H9 (cell line): ENCODE data around the gene LMOD3. TPM values are rescaled to one million over a fixed set of nuclear protein-coding genes. Genes with fewer than 3 reads are reported as not detected.

ENCODE experiments used
- DNase-seq: peaks from one replicate; pipeline ENCODE4 v3.0.0-alpha.2; 2017
- H2AFZ ChIP-seq: one replicate; pipeline ENCODE4 v1.6.1; 2013; ENCODE audit warnings: mild to moderate bottlenecking, low read length, control low read depth, moderate library complexity
- H2AK5ac ChIP-seq: 2 replicates; pipeline ENCODE4 v1.6.1; 2013; ENCODE audit warnings: low read length, control low read depth, mixed read lengths; ENCODE audit not compliant: insufficient read length
- H2BK120ac ChIP-seq: one replicate; pipeline ENCODE4 v1.6.1; 2013; ENCODE audit warnings: low read depth, mild to moderate bottlenecking, low read length, control low read depth, inconsistent platforms; ENCODE audit not compliant: poor library complexity, severe bottlenecking
- H2BK12ac ChIP-seq: 2 replicates; pipeline ENCODE4 v1.6.1; 2013; ENCODE audit warnings: low read length, control low read depth, mixed read lengths, low read depth; ENCODE audit not compliant: insufficient read length
- H2BK15ac ChIP-seq: 2 replicates; pipeline ENCODE4 v1.6.1; 2013; ENCODE audit warnings: low read depth, low read length, control low read depth
- H2BK20ac ChIP-seq: one replicate; pipeline ENCODE4 v1.6.1; 2013; ENCODE audit warnings: low read depth, mild to moderate bottlenecking, low read length, control low read depth, inconsistent platforms; ENCODE audit not compliant: poor library complexity, severe bottlenecking
- H2BK5ac ChIP-seq: 2 replicates; pipeline ENCODE4 v1.6.1; 2013; ENCODE audit warnings: low read length, control low read depth, mixed read lengths; ENCODE audit not compliant: insufficient read length
- H3K14ac ChIP-seq: 2 replicates; pipeline ENCODE4 v1.6.1; 2013; ENCODE audit warnings: low read length, control low read depth; ENCODE audit not compliant: insufficient read depth
- H3K18ac ChIP-seq: 2 replicates; pipeline ENCODE4 v1.6.1; 2013; ENCODE audit warnings: low read depth, mild to moderate bottlenecking, mixed read lengths, low read length, control low read depth; ENCODE audit not compliant: insufficient read length
- H3K23ac ChIP-seq: 2 replicates; pipeline ENCODE4 v1.6.1; 2013; ENCODE audit warnings: low read length, control low read depth, mixed read lengths, low read depth; ENCODE audit not compliant: insufficient read length
- H3K23me2 ChIP-seq: 2 replicates; pipeline ENCODE4 v1.6.1; 2013; ENCODE audit warnings: low read depth, mild to moderate bottlenecking, mixed read lengths, low read length, control low read depth; ENCODE audit not compliant: insufficient read length, poor library complexity, severe bottlenecking
- H3K27ac ChIP-seq: 2 replicates; pipeline ENCODE4 v1.5.1; 2013; ENCODE audit warnings: low read length, control low read depth, mixed read lengths, low read depth; ENCODE audit not compliant: insufficient read length
- H3K27me3 ChIP-seq: 2 replicates; pipeline ENCODE4 v1.6.1; 2013; ENCODE audit warnings: low read length, control low read depth, inconsistent platforms; ENCODE audit not compliant: insufficient read depth
- H3K4ac ChIP-seq: 2 replicates; pipeline ENCODE4 v1.6.1; 2013; ENCODE audit warnings: low read depth, mild to moderate bottlenecking, control low read depth, inconsistent platforms, low read length, moderate library complexity
- H3K4me1 ChIP-seq: 2 replicates; pipeline ENCODE4 v1.6.1; 2013; ENCODE audit warnings: low read length, control low read depth, inconsistent platforms; ENCODE audit not compliant: insufficient read depth
- H3K4me2 ChIP-seq: 2 replicates; pipeline ENCODE4 v1.6.1; 2013; ENCODE audit warnings: low read length, control low read depth, mixed read lengths; ENCODE audit not compliant: insufficient read length, insufficient read depth
- H3K56ac ChIP-seq: 2 replicates; pipeline ENCODE4 v1.6.1; 2013; ENCODE audit warnings: low read depth, mild to moderate bottlenecking, mixed read lengths, low read length, control low read depth; ENCODE audit not compliant: insufficient read length
- H3K79me1 ChIP-seq: 2 replicates; pipeline ENCODE4 v1.6.1; 2013; ENCODE audit warnings: low read depth, mild to moderate bottlenecking, moderate library complexity, low read length, control low read depth, inconsistent platforms; ENCODE audit not compliant: insufficient read depth, poor library complexity, severe bottlenecking
- H3K79me2 ChIP-seq: 2 replicates; pipeline ENCODE4 v1.6.1; 2013; ENCODE audit warnings: low read length, control low read depth, inconsistent platforms; ENCODE audit not compliant: insufficient read depth
- H3K9ac ChIP-seq: 2 replicates; pipeline ENCODE4 v1.6.1; 2013; ENCODE audit warnings: low read length, control low read depth, mixed read lengths; ENCODE audit not compliant: insufficient read length; ENCODE audit errors: extremely low read depth
- H3K9me3 ChIP-seq: one replicate; pipeline ENCODE4 v1.6.1; 2013; ENCODE audit warnings: low read depth, low read length, inconsistent platforms; ENCODE audit not compliant: control insufficient read depth
- H3T11ph ChIP-seq: one replicate; pipeline ENCODE4 v1.6.1; 2013; ENCODE audit warnings: mild to moderate bottlenecking, low read length, control low read depth, inconsistent platforms
- H4K20me1 ChIP-seq: one replicate; pipeline ENCODE4 v1.6.1; 2013; ENCODE audit not compliant: control insufficient read depth, insufficient read length, insufficient read depth
- H4K5ac ChIP-seq: 2 replicates; pipeline ENCODE4 v1.6.1; 2013; ENCODE audit warnings: low read depth, mild to moderate bottlenecking, mixed read lengths, low read length, control low read depth; ENCODE audit not compliant: insufficient read length
- H4K8ac ChIP-seq: replicated peaks from 2 replicates; pipeline ENCODE4 v1.6.1; 2013; ENCODE audit warnings: low read length, control low read depth, mixed read lengths, low read depth; ENCODE audit not compliant: insufficient read length
- H4K91ac ChIP-seq: 2 replicates; pipeline ENCODE4 v1.6.1; 2013; ENCODE audit warnings: low read depth, mild to moderate bottlenecking, moderate library complexity, mixed read lengths, low read length, control low read depth; ENCODE audit not compliant: insufficient read length
- H3K27ac Mint-ChIP-seq, 3 experiments: 2 replicates in 2 of 3; 3 replicates in 1 of 3; pipeline ENCODE4 v1.8.0; 2020 to 2021; ENCODE audit warnings: mixed read lengths in 3 of 3, mild to moderate bottlenecking in 1 of 3, moderate library complexity in 1 of 3
- H3K27me3 Mint-ChIP-seq: 2 replicates; pipeline ENCODE4 v1.8.0; 2021; ENCODE audit warnings: low read depth, mild to moderate bottlenecking, moderate library complexity, mixed read lengths
- H3K36me3 Mint-ChIP-seq, 3 experiments: 2 replicates in 2 of 3; 3 replicates in 1 of 3; pipeline ENCODE4 v1.8.0; 2020 to 2021; ENCODE audit warnings: low read depth in 3 of 3, mixed read lengths in 3 of 3; ENCODE audit not compliant: insufficient read depth in 1 of 3
- H3K4me1 Mint-ChIP-seq, 2 experiments: 2 replicates each; pipeline ENCODE4 v1.8.0; 2020; ENCODE audit warnings: mixed read lengths in 2 of 2
- H3K4me3 Mint-ChIP-seq, 2 experiments: 2 replicates in 1 of 2; 3 replicates in 1 of 2; pipeline ENCODE4 v1.8.0; 2020 to 2021; ENCODE audit warnings: mild to moderate bottlenecking in 2 of 2, mixed read lengths in 2 of 2, moderate library complexity in 1 of 2
- H3K9me3 Mint-ChIP-seq, 2 experiments: 2 replicates in 1 of 2; 3 replicates in 1 of 2; pipeline ENCODE4 v1.8.0; 2020; ENCODE audit warnings: mild to moderate bottlenecking in 2 of 2, mixed read lengths in 2 of 2, moderate library complexity in 1 of 2
- CTCF ChIP-seq: fragments of 200-600 bp; sonication (generic); conservative IDR thresholded peaks from 3 replicates; pipeline ENCODE4 v1.8.0; 2021; ENCODE audit warnings: antibody characterized with exemption, mild to moderate bottlenecking
- total RNA-seq: library from RNA; stranded (reverse); gene quantifications from 2 replicates; pipeline ENCODE4 v1.2.1, GENCODE V29; 2021

LMOD3 gene
- total RNA-seq, 1 experiment from 2014 or later: not detected

- H3K23ac ChIP-seq: no peak overlapping the region
- H4K20me1 ChIP-seq: no peaks in the 10 kb centered on the region
- peaks cover 4% of the 10 kb centered on the region; the same call in 1 of the 2 replicates for H3K27me3 ChIP-seq
- H3K18ac ChIP-seq: no peak overlapping the region
- H2BK12ac ChIP-seq: no peak overlapping the region
- H3K56ac ChIP-seq: no peak overlapping the region
- no peak overlapping the region for H2BK15ac ChIP-seq
- H4K5ac ChIP-seq: no peak overlapping the region
- no peak overlapping the region for H3K27ac Mint-ChIP-seq
- no peak overlapping the region for H2BK120ac ChIP-seq
- H3K9me3 Mint-ChIP-seq: no peaks in the 10 kb centered on the region
- no peak overlapping the region for H3K9ac ChIP-seq
- H3K4me1 ChIP-seq: no peaks in the 10 kb centered on the region; the same call in 1 of the 2 replicates
- no peak overlapping the region for H2AFZ ChIP-seq
- no peak overlapping the region for H3T11ph ChIP-seq
- H3K79me1 ChIP-seq: no peaks in the 10 kb centered on the region
- no peak overlapping the region for H2AK5ac ChIP-seq
- H4K8ac ChIP-seq: no peak overlapping the region
- H2BK20ac ChIP-seq: no peak overlapping the region
- no peak overlapping the region for H4K91ac ChIP-seq
- no peaks in the 10 kb centered on the region for H3K9me3 ChIP-seq
- no peaks in the 10 kb centered on the region for H3K23me2 ChIP-seq
- H3K27ac ChIP-seq: no peak overlapping the region
- peaks cover 74% of the 10 kb centered on the region for H3K27me3 Mint-ChIP-seq
- no peak for DNase-seq
- H3K79me2 ChIP-seq: no peaks in the 10 kb centered on the region
- H3K4ac ChIP-seq: no peak overlapping the region
- no peak overlapping the region for H3K4me2 ChIP-seq
- no peak for TF ChIP-seq CTCF
- no peak overlapping the region for H3K4me3 Mint-ChIP-seq
- no peaks in the 10 kb centered on the region for H3K36me3 Mint-ChIP-seq
- no peak overlapping the region for H2BK5ac ChIP-seq
- no peak overlapping the region for H3K14ac ChIP-seq
- peaks cover 12 to 23% of the 10 kb centered on the region in 2 experiments for H3K4me1 Mint-ChIP-seq
These were observed 23.3 kb upstream of the LMOD3 start for GRCh38 chr3:69145688-69146087.
